ENCODE measurements around the gene PDSS2.

GRCh38 chr6:107123501-107123900, 335.9 kb downstream of the PDSS2 start:
- TF ChIP-seq CTCF (IDR thresholded peaks at IDR 0.05; ENCODE audit: control extremely low read depth in 1 of 3, insufficient read depth in 1 of 3, low read depth in 1 of 3, low read length in 3 of 3) (no peak), YY1 (IDR thresholded peaks at IDR 0.05; ENCODE audit: low read depth, low read length) (no peak), EZH2 (IDR thresholded peaks at IDR 0.05; ENCODE audit: low read depth, low read length, severe bottlenecking) (no peak), EGR1 (IDR thresholded peaks at IDR 0.05; ENCODE audit: borderline replicate concordance, low read depth, low read length) (no peak), EP300 (IDR thresholded peaks at IDR 0.05; ENCODE audit: borderline replicate concordance in 1 of 2, low read depth in 2 of 2, low read length in 2 of 2) (no peak), SRF (IDR thresholded peaks at IDR 0.05; ENCODE audit: low read depth, low read length) (no peak), CREB1 (IDR thresholded peaks at IDR 0.05) (no peak), POLR2A (IDR thresholded peaks at IDR 0.05; ENCODE audit: control extremely low read depth in 1 of 2, low read depth in 2 of 2, low read length in 2 of 2) (no peak), SP2 (IDR thresholded peaks at IDR 0.05; ENCODE audit: low read length) (no peak), RFX5 (IDR thresholded peaks at IDR 0.05; ENCODE audit: borderline replicate concordance, low read depth, low read length) (no peak), MAX (IDR thresholded peaks at IDR 0.05) (no peak), ZNF274 (IDR thresholded peaks at IDR 0.05; ENCODE audit: borderline replicate concordance, extremely low read depth, low read length) (no peak), KDM5A (IDR thresholded peaks at IDR 0.05; ENCODE audit: low read length) (no peak)
